NB4 (cell line): ENCODE measurements around the gene LSM6.

Source experiments
- TF ChIP-seq, protein P1 (sequence below): IDR thresholded peaks from one replicate; pipeline ENCODE4 v1.5.1; 2012; ENCODE audit warnings: low read depth, low read length
- TF ChIP-seq, protein P2 (sequence below): IDR thresholded peaks from 2 replicates; pipeline ENCODE4 v1.6.1; 2011; ENCODE audit warnings: low read depth, low read length

- TF ChIP-seq, protein P1, sequence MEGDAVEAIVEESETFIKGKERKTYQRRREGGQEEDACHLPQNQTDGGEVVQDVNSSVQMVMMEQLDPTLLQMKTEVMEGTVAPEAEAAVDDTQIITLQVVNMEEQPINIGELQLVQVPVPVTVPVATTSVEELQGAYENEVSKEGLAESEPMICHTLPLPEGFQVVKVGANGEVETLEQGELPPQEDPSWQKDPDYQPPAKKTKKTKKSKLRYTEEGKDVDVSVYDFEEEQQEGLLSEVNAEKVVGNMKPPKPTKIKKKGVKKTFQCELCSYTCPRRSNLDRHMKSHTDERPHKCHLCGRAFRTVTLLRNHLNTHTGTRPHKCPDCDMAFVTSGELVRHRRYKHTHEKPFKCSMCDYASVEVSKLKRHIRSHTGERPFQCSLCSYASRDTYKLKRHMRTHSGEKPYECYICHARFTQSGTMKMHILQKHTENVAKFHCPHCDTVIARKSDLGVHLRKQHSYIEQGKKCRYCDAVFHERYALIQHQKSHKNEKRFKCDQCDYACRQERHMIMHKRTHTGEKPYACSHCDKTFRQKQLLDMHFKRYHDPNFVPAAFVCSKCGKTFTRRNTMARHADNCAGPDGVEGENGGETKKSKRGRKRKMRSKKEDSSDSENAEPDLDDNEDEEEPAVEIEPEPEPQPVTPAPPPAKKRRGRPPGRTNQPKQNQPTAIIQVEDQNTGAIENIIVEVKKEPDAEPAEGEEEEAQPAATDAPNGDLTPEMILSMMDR, result no peak
- TF ChIP-seq, protein P2, sequence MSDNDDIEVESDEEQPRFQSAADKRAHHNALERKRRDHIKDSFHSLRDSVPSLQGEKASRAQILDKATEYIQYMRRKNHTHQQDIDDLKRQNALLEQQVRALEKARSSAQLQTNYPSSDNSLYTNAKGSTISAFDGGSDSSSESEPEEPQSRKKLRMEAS, result no peak
Observed at GRCh38 chr4:146176891-146177290, 1.4 kb downstream of the LSM6 start.
